8988T (cell line): ENCODE results near the gene BEST2.
A peak's percentile ranks its signal among the peaks of the same experiment; 100 is the strongest.

Experiments
- DNase-seq: peaks from one replicate; pipeline ENCODE4 v3.0.0; 2011

Gene BEST2

GRCh38 chr19:12802267-12803106 lies 50.9 kb downstream of the BEST2 start:
- no peak for DNase-seq

GRCh38 chr19:12804051-12804450 lies 52.5 kb downstream of the BEST2 start:
- no peak for DNase-seq

- DNase-seq, result peak; percentile 91
Observed at GRCh38 chr19:12806242-12807081, 54.9 kb downstream of the BEST2 start, which contains the start of gene RNASEH2A. TSS of gene RNASEH2A (plus strand) at chr19:12806584. CDS start at chr19:12806674, 90 bp downstream.
